Brain microvascular endothelial cell (primary cell): ENCODE measurements around the gene USH2A.

Experiments
- DNase-seq: peaks from one replicate; pipeline ENCODE4 v3.0.0-alpha.2; 2020
- H3K27ac ChIP-seq: fragments of 250-450 bp; sonication (Bioruptor Pico); 2 replicates; pipeline ENCODE4 v1.5.1; 2020; ENCODE audit warnings: mild to moderate bottlenecking, moderate library complexity
- H3K27me3 ChIP-seq: fragments of 250-450 bp; sonication (Bioruptor Pico); replicated peaks from 2 replicates; pipeline ENCODE4 v1.5.1; 2020; ENCODE audit warnings: mild to moderate bottlenecking
- H3K36me3 ChIP-seq: fragments of 250-450 bp; sonication (Bioruptor Pico); replicated peaks from 2 replicates; pipeline ENCODE4 v1.5.1; 2020; ENCODE audit warnings: mild to moderate bottlenecking
- H3K4me3 ChIP-seq: 2 replicates; pipeline ENCODE4 v1.5.1; 2011; ENCODE audit warnings: low read depth, mild to moderate bottlenecking, control low read depth, low read length, moderate library complexity
- in situ Hi-C: cut with HindIII; loops from 2 replicates; pipeline ENCODE4 v1.10.0; 2017; ENCODE audit warnings: low sequenced_read_pairs, low pct_ligation_motif_present
- TF ChIP-seq, protein P1 (sequence below): IDR thresholded peaks from 2 replicates; pipeline ENCODE4 v1.5.1; 2011; ENCODE audit warnings: low read depth, mild to moderate bottlenecking, moderate library complexity, low read length, control low read depth, inconsistent platforms; ENCODE audit errors: missing control alignments

USH2A gene

DNA sequence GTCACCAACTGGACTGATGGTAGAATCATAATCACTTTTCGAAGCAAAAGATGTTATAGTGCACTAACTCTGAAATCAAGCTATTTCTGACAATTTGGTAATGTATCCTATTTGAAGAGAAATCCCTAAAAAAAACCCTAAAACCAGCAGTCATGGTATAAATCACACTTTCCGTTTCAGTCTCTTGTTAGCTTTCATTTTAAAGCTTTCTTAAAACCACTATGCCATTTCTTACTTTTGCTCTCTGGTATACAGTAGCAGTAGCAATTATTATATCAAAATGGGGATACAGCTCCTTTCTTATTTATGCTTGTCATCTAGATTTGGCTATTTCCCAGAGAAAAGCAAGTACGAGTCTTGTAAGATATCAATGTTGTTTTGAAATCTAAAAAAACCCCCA lies 532.8 kb downstream of the USH2A start:
- in situ Hi-C loops = no loop called here
- no peak for DNase-seq
- H3K36me3 ChIP-seq = no peaks in the 10 kb centered on the region
- H3K27ac ChIP-seq = no peak overlapping the region
- H3K27me3 ChIP-seq = no peaks in the 10 kb centered on the region
- H3K4me3 ChIP-seq = no peak overlapping the region
- TF ChIP-seq, protein P1, sequence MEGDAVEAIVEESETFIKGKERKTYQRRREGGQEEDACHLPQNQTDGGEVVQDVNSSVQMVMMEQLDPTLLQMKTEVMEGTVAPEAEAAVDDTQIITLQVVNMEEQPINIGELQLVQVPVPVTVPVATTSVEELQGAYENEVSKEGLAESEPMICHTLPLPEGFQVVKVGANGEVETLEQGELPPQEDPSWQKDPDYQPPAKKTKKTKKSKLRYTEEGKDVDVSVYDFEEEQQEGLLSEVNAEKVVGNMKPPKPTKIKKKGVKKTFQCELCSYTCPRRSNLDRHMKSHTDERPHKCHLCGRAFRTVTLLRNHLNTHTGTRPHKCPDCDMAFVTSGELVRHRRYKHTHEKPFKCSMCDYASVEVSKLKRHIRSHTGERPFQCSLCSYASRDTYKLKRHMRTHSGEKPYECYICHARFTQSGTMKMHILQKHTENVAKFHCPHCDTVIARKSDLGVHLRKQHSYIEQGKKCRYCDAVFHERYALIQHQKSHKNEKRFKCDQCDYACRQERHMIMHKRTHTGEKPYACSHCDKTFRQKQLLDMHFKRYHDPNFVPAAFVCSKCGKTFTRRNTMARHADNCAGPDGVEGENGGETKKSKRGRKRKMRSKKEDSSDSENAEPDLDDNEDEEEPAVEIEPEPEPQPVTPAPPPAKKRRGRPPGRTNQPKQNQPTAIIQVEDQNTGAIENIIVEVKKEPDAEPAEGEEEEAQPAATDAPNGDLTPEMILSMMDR = no peak

GRCh38 chr1:215889871-215890270 lies 533.4 kb downstream of the USH2A start:
- in situ Hi-C loops = no loop called here
- TF ChIP-seq, protein P1 = no peak
- Histone ChIP-seq H3K27me3 (no peaks in the 10 kb centered on the region), H3K4me3 (no peak overlapping the region), H3K36me3 (no peaks in the 10 kb centered on the region), H3K27ac (no peak overlapping the region)
- DNase-seq = no peak

GRCh38 chr1:215888159-215888558 lies 535.1 kb downstream of the USH2A start:
- DNase-seq = no peak
- in situ Hi-C loops = no loop called here
- no peaks in the 10 kb centered on the region for H3K36me3 ChIP-seq
- TF ChIP-seq, protein P1 = no peak
- H3K27ac ChIP-seq = no peak overlapping the region
- no peak overlapping the region for H3K4me3 ChIP-seq
- no peaks in the 10 kb centered on the region for H3K27me3 ChIP-seq

GRCh38 chr1:215887627-215888026 lies 535.6 kb downstream of the USH2A start:
- H3K4me3 ChIP-seq = no peak overlapping the region
- H3K36me3 ChIP-seq = no peaks in the 10 kb centered on the region
- H3K27ac ChIP-seq = no peak overlapping the region
- TF ChIP-seq, protein P1 = no peak
- no peak for DNase-seq
- in situ Hi-C loops = no loop called here
- no peaks in the 10 kb centered on the region for H3K27me3 ChIP-seq

DNA sequence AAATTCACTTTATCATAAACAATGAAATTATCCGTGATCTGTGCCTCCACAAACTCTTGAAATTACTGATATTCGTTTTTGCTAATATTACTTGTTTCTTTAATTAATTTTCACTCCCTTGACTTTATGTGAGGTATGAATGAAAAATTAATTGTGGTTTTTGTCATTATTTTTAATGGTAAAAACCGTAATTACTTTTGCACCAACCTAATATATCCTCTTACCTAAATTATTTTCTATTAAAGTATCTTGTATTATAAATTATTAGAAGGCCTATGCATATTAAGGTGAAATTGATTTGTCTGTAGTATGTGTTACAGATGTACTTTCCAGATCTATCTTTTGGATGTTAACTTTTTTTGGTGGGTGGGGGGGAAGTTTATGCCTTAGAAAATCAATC lies 540.2 kb downstream of the USH2A start:
- in situ Hi-C loops = no loop called here
- TF ChIP-seq, protein P1 = no peak
- no peak overlapping the region for H3K4me3 ChIP-seq

DNA sequence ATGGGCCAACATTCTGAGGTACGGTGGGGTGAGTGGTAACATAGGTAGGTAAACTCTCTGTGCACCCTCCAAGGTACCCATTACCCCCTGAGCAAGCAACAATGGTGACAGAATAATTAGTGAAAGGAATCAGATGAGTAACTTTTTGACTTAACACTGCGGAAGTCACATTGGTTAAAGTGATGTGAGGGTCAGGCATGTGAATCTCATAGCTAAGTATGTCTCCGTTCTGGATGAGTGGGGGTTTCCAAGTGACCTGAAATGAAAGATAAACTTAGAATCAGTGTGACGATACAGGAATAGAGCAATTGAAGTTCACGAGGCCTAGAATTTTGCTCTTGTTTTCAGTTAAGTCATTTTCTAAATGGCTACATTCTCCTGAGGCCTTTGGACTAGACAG lies 544.4 kb downstream of the USH2A start:
- no peak for DNase-seq
- Histone ChIP-seq H3K27me3 (no peaks in the 10 kb centered on the region), H3K27ac (no peak overlapping the region), H3K36me3 (no peaks in the 10 kb centered on the region), H3K4me3 (no peak overlapping the region)
- in situ Hi-C loops = no loop called here
- TF ChIP-seq, protein P1 = no peak

More for the DNA sequence above, 540.2 kb downstream of the USH2A start:
- no peak overlapping the region for H3K27ac ChIP-seq
- no peak for DNase-seq
- H3K36me3 ChIP-seq = no peaks in the 10 kb centered on the region
- H3K27me3 ChIP-seq = no peaks in the 10 kb centered on the region
